ENCODE results near the gene PHYH.
A peak's percentile ranks its signal among the peaks of the same experiment; 100 is the strongest.

PHYH gene

DNA sequence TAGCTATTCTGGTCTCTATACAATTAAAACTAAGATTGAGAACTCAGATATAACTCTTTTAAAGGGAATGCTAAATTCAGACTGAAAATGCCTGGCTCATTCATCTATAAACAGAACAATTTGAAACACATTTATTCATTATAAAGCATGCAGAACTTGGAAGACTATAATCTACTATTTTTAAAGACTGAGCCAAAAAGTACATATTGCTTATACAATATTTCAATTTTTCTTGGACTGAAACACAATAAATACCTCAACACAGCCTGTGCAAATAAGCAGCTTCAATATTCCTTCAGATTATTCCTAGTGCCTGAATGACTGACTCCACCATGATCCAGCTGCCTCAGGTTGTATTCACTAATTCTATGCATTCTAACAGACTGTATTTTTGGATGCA lies 15.5 kb upstream of the PHYH start:
- Histone ChIP-seq H3K4me3 (ENCODE audit: low read length) (no peak overlapping the region), H3K9me3 (ENCODE audit: control insufficient read depth, low read length) (no peaks in the 10 kb centered on the region), H3K9ac (ENCODE audit: low read length) (no peak overlapping the region), H3K4me1 (ENCODE audit: control insufficient read depth, insufficient read depth, low read length) (no peaks in the 10 kb centered on the region), H3K36me3 (ENCODE audit: control insufficient read depth, insufficient read depth, low read length) (no peaks in the 10 kb centered on the region), H3K27me3 (ENCODE audit: control insufficient read depth, insufficient read depth, low read length) (no peaks in the 10 kb centered on the region)

- Histone ChIP-seq H3K4me1 (ENCODE audit: control insufficient read depth, insufficient read depth, low read length) (no peaks in the 10 kb centered on the region), H3K36me3 (ENCODE audit: control insufficient read depth, insufficient read depth, low read length) (no peaks in the 10 kb centered on the region)
Measured at GRCh38 chr10:13311177-13311575, 11.3 kb upstream of the PHYH start.

GRCh38 chr10:13310518-13311176 lies 10.8 kb upstream of the PHYH start:
- no peaks in the 10 kb centered on the region for H3K27me3 ChIP-seq (ENCODE audit: control insufficient read depth, insufficient read depth, low read length)
- H3K4me3 ChIP-seq (ENCODE audit: low read length), result no peak overlapping the region
- no peaks in the 10 kb centered on the region for H3K9me3 ChIP-seq (ENCODE audit: control insufficient read depth, low read length)
- no peaks in the 10 kb centered on the region for H3K4me1 ChIP-seq (ENCODE audit: control insufficient read depth, insufficient read depth, low read length)
- H3K9ac ChIP-seq (ENCODE audit: low read length), result no peak overlapping the region
- H3K36me3 ChIP-seq (ENCODE audit: control insufficient read depth, insufficient read depth, low read length), result no peaks in the 10 kb centered on the region

More at GRCh38 chr10:13311177-13311575, 11.3 kb upstream of the PHYH start:
- Histone ChIP-seq H3K4me3 (ENCODE audit: low read length) (no peak overlapping the region), H3K9ac (ENCODE audit: low read length) (no peak overlapping the region), H3K27me3 (ENCODE audit: control insufficient read depth, insufficient read depth, low read length) (no peaks in the 10 kb centered on the region), H3K9me3 (ENCODE audit: control insufficient read depth, low read length) (no peaks in the 10 kb centered on the region)

DNA sequence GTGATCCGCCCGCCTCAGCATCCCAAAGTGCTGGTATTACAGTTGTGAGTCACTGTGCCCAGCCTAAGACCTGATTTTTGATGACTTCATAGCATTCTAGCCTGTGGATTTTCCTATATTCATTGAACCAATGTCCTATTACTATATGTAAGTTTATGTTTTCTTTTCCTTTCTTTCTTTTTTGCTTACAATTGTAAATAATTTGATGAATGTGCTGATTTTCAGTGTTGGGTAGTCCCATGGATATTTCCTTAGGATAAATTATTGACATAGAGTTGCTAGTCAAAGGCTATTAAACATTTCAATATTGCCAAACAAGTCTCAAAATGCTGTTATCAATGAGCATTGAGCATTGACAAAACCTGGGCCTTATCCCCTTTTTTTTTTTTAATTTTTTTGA lies 9.9 kb upstream of the PHYH start:
- no peak overlapping the region for H3K4me3 ChIP-seq (ENCODE audit: low read length)
- no peak overlapping the region for H3K9ac ChIP-seq (ENCODE audit: low read length)
- no peaks in the 10 kb centered on the region for H3K27me3 ChIP-seq (ENCODE audit: control insufficient read depth, insufficient read depth, low read length)
- H3K36me3 ChIP-seq (ENCODE audit: control insufficient read depth, insufficient read depth, low read length), result no peaks in the 10 kb centered on the region
- H3K9me3 ChIP-seq (ENCODE audit: control insufficient read depth, low read length), result no peaks in the 10 kb centered on the region
- H3K4me1 ChIP-seq (ENCODE audit: control insufficient read depth, insufficient read depth, low read length), result no peaks in the 10 kb centered on the region

- H3K4me3 ChIP-seq (ENCODE audit: low read length), result no peak overlapping the region
Measured at GRCh38 chr10:13308096-13308495, 8.2 kb upstream of the PHYH start.

GRCh38 chr10:13306103-13306502 lies 6.2 kb upstream of the PHYH start:
- H3K9me3 ChIP-seq (ENCODE audit: control insufficient read depth, low read length), result no peaks in the 10 kb centered on the region
- no peaks in the 10 kb centered on the region for H3K36me3 ChIP-seq (ENCODE audit: control insufficient read depth, insufficient read depth, low read length)
- no peak overlapping the region for H3K4me3 ChIP-seq (ENCODE audit: low read length)
- H3K9ac ChIP-seq (ENCODE audit: low read length), result no peak overlapping the region
- H3K4me1 ChIP-seq (ENCODE audit: control insufficient read depth, insufficient read depth, low read length), result peaks cover 11% of the 10 kb centered on the region
- no peaks in the 10 kb centered on the region for H3K27me3 ChIP-seq (ENCODE audit: control insufficient read depth, insufficient read depth, low read length)

More at GRCh38 chr10:13308096-13308495, 8.2 kb upstream of the PHYH start:
- H3K4me1 ChIP-seq (ENCODE audit: control insufficient read depth, insufficient read depth, low read length), result no peaks in the 10 kb centered on the region
- H3K36me3 ChIP-seq (ENCODE audit: control insufficient read depth, insufficient read depth, low read length), result no peaks in the 10 kb centered on the region
- no peaks in the 10 kb centered on the region for H3K27me3 ChIP-seq (ENCODE audit: control insufficient read depth, insufficient read depth, low read length)
- no peak overlapping the region for H3K9ac ChIP-seq (ENCODE audit: low read length)
- H3K9me3 ChIP-seq (ENCODE audit: control insufficient read depth, low read length), result no peaks in the 10 kb centered on the region

- Histone ChIP-seq H3K36me3 (ENCODE audit: control insufficient read depth, insufficient read depth, low read length) (no peaks in the 10 kb centered on the region), H3K9me3 (ENCODE audit: control insufficient read depth, low read length) (no peaks in the 10 kb centered on the region), H3K4me3 (ENCODE audit: low read length) (peak overlapping the region; percentile 77), H3K27me3 (ENCODE audit: control insufficient read depth, insufficient read depth, low read length) (no peaks in the 10 kb centered on the region), H3K9ac (ENCODE audit: low read length) (peak overlapping the region; percentile 82), H3K4me1 (ENCODE audit: control insufficient read depth, insufficient read depth, low read length) (peaks cover 16% of the 10 kb centered on the region)
Measured at GRCh38 chr10:13302821-13303555, 3.1 kb upstream of the PHYH start.

GRCh38 chr10:13298748-13299436 lies 972 bp downstream of the PHYH start:
- Histone ChIP-seq H3K9ac (ENCODE audit: low read length) (peak overlapping the region; percentile 95), H3K9me3 (ENCODE audit: control insufficient read depth, low read length) (no peaks in the 10 kb centered on the region), H3K27me3 (ENCODE audit: control insufficient read depth, insufficient read depth, low read length) (no peaks in the 10 kb centered on the region)

GRCh38 chr10:13296476-13296875 lies 3.4 kb downstream of the PHYH start:
- no peaks in the 10 kb centered on the region for H3K27me3 ChIP-seq (ENCODE audit: control insufficient read depth, insufficient read depth, low read length)
- no peak overlapping the region for H3K4me3 ChIP-seq (ENCODE audit: low read length)
- H3K9me3 ChIP-seq (ENCODE audit: control insufficient read depth, low read length), result no peaks in the 10 kb centered on the region
- no peak overlapping the region for H3K9ac ChIP-seq (ENCODE audit: low read length)
- peaks cover 8% of the 10 kb centered on the region for H3K4me1 ChIP-seq (ENCODE audit: control insufficient read depth, insufficient read depth, low read length)
- H3K36me3 ChIP-seq (ENCODE audit: control insufficient read depth, insufficient read depth, low read length), result no peaks in the 10 kb centered on the region

More at GRCh38 chr10:13298748-13299436, 972 bp downstream of the PHYH start:
- peaks cover 16% of the 10 kb centered on the region for H3K4me1 ChIP-seq (ENCODE audit: control insufficient read depth, insufficient read depth, low read length)
- peak overlapping the region; percentile 77 for H3K4me3 ChIP-seq (ENCODE audit: low read length)
- H3K36me3 ChIP-seq (ENCODE audit: control insufficient read depth, insufficient read depth, low read length), result no peaks in the 10 kb centered on the region

DNA sequence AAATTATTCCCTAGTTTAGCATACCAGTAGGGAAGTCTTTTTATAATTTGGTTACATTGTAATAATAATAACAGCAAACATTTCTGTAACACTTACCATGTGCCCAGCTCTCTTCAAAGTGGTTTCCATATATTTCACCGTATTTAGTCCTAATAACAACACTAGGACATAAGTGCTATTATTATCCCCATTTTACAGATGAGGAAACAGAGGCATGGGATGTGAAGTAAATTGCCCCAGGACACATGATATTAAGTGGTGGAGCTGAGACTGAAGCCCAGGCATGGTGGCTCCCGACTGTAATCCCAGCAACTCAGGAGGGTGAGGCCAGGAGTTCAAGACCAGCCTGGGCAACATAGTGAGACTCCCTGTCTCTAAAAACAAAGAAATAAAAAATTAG lies 5.1 kb downstream of the PHYH start:
- no peaks in the 10 kb centered on the region for H3K9me3 ChIP-seq (ENCODE audit: control insufficient read depth, low read length)
- no peak overlapping the region for H3K9ac ChIP-seq (ENCODE audit: low read length)
- H3K36me3 ChIP-seq (ENCODE audit: control insufficient read depth, insufficient read depth, low read length), result no peaks in the 10 kb centered on the region
- H3K27me3 ChIP-seq (ENCODE audit: control insufficient read depth, insufficient read depth, low read length), result no peaks in the 10 kb centered on the region
- no peaks in the 10 kb centered on the region for H3K4me1 ChIP-seq (ENCODE audit: control insufficient read depth, insufficient read depth, low read length)
- no peak overlapping the region for H3K4me3 ChIP-seq (ENCODE audit: low read length)

DNA sequence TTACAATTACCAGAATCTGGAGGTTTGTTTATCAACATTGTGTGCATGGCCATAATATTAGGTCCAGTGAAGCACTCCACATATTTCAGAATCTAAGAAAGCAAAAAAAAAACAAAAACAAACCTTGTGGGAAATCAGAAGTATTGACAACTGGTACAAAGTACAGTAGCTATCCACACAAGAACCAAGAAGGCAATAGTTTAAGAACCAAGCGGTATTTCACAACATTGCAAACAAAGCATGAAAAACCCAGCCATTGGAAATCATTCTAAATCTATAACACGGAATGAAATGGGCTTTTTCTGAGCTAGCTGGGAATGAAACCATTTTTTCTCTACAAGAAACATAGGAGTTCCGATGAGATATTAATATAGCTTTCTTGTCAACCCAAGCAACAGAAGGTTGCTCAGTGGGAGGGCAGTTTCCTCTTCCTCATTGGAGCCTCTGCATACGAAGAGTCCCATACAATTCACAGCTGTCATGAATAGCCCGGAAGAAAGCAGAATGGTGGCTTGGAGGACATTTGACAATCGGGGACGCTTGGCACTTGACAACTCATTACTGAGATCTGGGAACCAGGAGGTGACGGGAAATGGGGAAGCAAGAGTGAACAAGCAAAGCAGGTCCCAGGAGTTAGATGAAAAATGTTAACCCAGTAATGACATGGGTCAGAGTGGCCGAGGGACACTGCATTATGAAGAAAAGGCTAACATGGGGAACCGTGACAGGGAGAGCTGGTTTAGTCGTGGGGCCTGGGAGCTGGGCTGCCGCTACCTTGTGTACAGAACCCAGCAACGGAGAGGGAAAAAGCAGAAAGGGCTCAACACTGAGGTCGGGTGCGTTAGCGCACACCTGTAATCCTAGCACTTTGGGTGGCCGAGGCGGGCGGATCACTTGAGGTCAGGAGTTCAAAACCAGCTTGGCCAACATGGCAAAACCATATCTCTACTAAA lies 7.8 kb downstream of the PHYH start:
- H3K9ac ChIP-seq (ENCODE audit: low read length), result no peak overlapping the region
- H3K36me3 ChIP-seq (ENCODE audit: control insufficient read depth, insufficient read depth, low read length), result no peaks in the 10 kb centered on the region

More for the DNA sequence above, 7.8 kb downstream of the PHYH start:
- Histone ChIP-seq H3K27me3 (ENCODE audit: control insufficient read depth, insufficient read depth, low read length) (no peaks in the 10 kb centered on the region), H3K4me1 (ENCODE audit: control insufficient read depth, insufficient read depth, low read length) (no peaks in the 10 kb centered on the region), H3K4me3 (ENCODE audit: low read length) (no peak overlapping the region), H3K9me3 (ENCODE audit: control insufficient read depth, low read length) (no peaks in the 10 kb centered on the region)

Data from mucosa of stomach (tissue), 1 donor.